Breast epithelium (tissue), 4 donors: Measurements from ENCODE around the gene ZNF664. TPM values are rescaled to one million over a fixed set of nuclear protein-coding genes. Genes with fewer than 3 reads are reported as not detected.
A peak's percentile ranks its signal among the peaks of the same experiment; 100 is the strongest.

Source experiments
- DNase-seq, 2 donors: peaks; one replicate each; pipeline ENCODE4 v3.0.0-alpha.2; 2019; ENCODE audit warnings: low spot score in 2 of 2
- H3K27ac ChIP-seq, 2 donors: fragments of 200-600 bp; sonication (generic) in 1 of 2; one replicate each; pipeline ENCODE4 v1.5.1; 2016 to 2019; ENCODE audit warnings: mild to moderate bottlenecking in 1 of 2
- H3K27me3 ChIP-seq, 2 donors: fragments of 200-600 bp; sonication (generic) in 1 of 2; one replicate each; pipeline versions ENCODE4 v1.5.1 to v1.6.0; 2017 to 2019; ENCODE audit warnings: control low read depth in 1 of 2, mild to moderate bottlenecking in 1 of 2
- H3K36me3 ChIP-seq: fragments of 200-600 bp; one replicate; pipeline ENCODE4 v1.5.1; 2019
- H3K4me1 ChIP-seq, 2 donors: fragments of 200-600 bp; sonication (generic); one replicate each; pipeline ENCODE4 v1.5.1; 2016 to 2019; ENCODE audit warnings: control low read depth in 1 of 2
- H3K4me3 ChIP-seq, 3 donors: fragments of 200-600 bp; sonication (generic); 1 replicate in 2 of 3; 2 replicates in 1 of 3; pipeline ENCODE4 v1.5.1; 2016 to 2019; ENCODE audit warnings: mild to moderate bottlenecking in 3 of 3, moderate library complexity in 2 of 3
- H3K9me3 ChIP-seq, 2 donors: fragments of 200-600 bp; sonication (generic) in 1 of 2; one replicate each; pipeline ENCODE4 v1.5.1; 2016 to 2019; ENCODE audit warnings: control low read depth in 1 of 2
- CTCF ChIP-seq, 3 donors: fragments of 450-650 bp; IDR thresholded peaks; one replicate each; pipeline ENCODE4 v1.5.1; 2016 to 2017; ENCODE audit warnings: antibody characterized with exemption in 3 of 3, mild to moderate bottlenecking in 3 of 3, moderate library complexity in 3 of 3
- POLR2A ChIP-seq: fragments of 450-650 bp; IDR thresholded peaks from one replicate; pipeline ENCODE4 v1.6.1; 2016; ENCODE audit warnings: antibody characterized with exemption, mild to moderate bottlenecking, moderate library complexity
- POLR2AphosphoS5 ChIP-seq, 3 donors: sonication (generic); formaldehyde crosslinking; IDR thresholded peaks; one replicate each; pipeline ENCODE4 v1.6.1; 2017; ENCODE audit warnings: antibody characterized with exemption in 3 of 3
- intact Hi-C: fragments of 100-400 bp; cut with DNase I; formaldehyde crosslinking; loops from one replicate; pipeline ENCODE4 v1.15.1; 2023; ENCODE audit warnings: low total_unique reads
- total RNA-seq, 3 donors: library from RNA; depleted of rRNA; stranded (reverse); fragments of >200 nt; gene quantifications; one replicate each; pipeline ENCODE4 v1.1.0, GENCODE V29; 2016

Gene ZNF664
- total RNA-seq, 3 donors from 2014 or later = 78.3 to 113 (median 97.8) TPM

- H3K27me3 ChIP-seq = no peaks in the 10 kb centered on the region
- DNase-seq = no peak
- H3K4me3 ChIP-seq = no peak overlapping the region
- TF ChIP-seq POLR2A (no peak), POLR2AphosphoS5 (IDR thresholded peaks at IDR 0.05) (no peak), CTCF (IDR thresholded peaks at IDR 0.05) (no peak)
- H3K27ac ChIP-seq = no peak overlapping the region
- no peaks in the 10 kb centered on the region for H3K36me3 ChIP-seq
- intact Hi-C loops = no loop called here
- H3K4me1 ChIP-seq = no peaks in the 10 kb centered on the region
- H3K9me3 ChIP-seq = peaks cover 8 to 26% of the 10 kb centered on the region in 2 donors
Measured at GRCh38 chr12:124049451-124050094, 76.6 kb downstream of the ZNF664 start.

DNA sequence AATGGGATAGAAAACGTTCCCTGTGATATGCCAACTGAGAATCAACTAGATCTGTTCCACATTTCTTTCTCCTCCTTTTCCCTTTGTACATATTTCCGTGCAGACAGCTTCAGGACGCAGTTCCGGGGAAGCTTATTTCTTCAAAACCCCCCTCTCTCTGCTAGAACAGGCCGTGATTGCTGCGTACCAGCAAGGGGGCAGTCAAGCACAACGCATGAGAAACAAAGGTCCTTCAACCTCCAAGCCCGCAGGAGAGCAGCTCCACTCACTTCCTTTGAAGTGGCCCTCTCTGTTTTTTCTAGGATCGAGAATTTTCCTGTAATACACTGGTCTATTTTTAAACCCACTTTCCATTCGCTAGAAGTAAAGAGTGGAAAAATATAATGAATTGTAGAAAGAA, 80.8 kb downstream of the ZNF664 start:
- DNase-seq = no peak
- Histone ChIP-seq H3K27ac (no peak overlapping the region), H3K9me3 (peaks cover 0 to 5% of the 10 kb centered on the region in 2 donors), H3K4me1 (no peaks in the 10 kb centered on the region), H3K36me3 (no peaks in the 10 kb centered on the region), H3K4me3 (no peak overlapping the region), H3K27me3 (no peaks in the 10 kb centered on the region)
- TF ChIP-seq CTCF (IDR thresholded peaks at IDR 0.05) = peak in 2 of 3 donors; percentile 55 to 64
- peak in 1 of 3 donors; percentile 28 for TF ChIP-seq POLR2AphosphoS5 (IDR thresholded peaks at IDR 0.05)
- TF ChIP-seq POLR2A = no peak
- intact Hi-C loops = no loop called here

DNA sequence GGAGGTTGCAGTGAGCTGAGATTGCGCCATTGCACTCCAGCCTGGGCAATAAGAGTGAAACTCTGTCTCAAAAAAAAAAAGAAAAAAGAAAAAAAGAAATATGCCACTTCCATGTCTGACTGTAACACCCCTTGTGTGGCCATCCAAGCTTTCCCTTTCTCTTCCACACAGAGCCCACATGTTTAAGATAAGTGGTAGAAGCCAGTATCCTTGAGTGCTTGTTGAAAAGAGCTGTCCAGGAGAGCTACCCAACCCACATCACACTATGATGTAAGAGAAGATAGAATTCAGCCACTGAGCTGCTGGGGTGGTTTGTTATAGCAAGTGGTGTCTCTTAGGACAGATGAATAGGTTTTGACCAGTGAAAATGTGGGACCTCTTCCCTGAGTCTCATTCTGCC, 82.1 kb downstream of the ZNF664 start:
- no peak for DNase-seq
- no peaks in the 10 kb centered on the region for H3K36me3 ChIP-seq
- H3K27ac ChIP-seq = no peak overlapping the region
- no peaks in the 10 kb centered on the region for H3K9me3 ChIP-seq
- intact Hi-C loops = no loop called here
- TF ChIP-seq CTCF (IDR thresholded peaks at IDR 0.05) = no peak
- H3K27me3 ChIP-seq = no peaks in the 10 kb centered on the region
- H3K4me1 ChIP-seq = no peaks in the 10 kb centered on the region
- no peak overlapping the region for H3K4me3 ChIP-seq

- H3K36me3 ChIP-seq = no peaks in the 10 kb centered on the region
- no peak overlapping the region for H3K27ac ChIP-seq
- no peak for DNase-seq
- H3K4me1 ChIP-seq = no peaks in the 10 kb centered on the region
- intact Hi-C loops = no loop called here
- no peaks in the 10 kb centered on the region for H3K9me3 ChIP-seq
- no peak for TF ChIP-seq POLR2A
- TF ChIP-seq CTCF (IDR thresholded peaks at IDR 0.05) = no peak
- TF ChIP-seq POLR2AphosphoS5 (IDR thresholded peaks at IDR 0.05) = no peak
- H3K4me3 ChIP-seq = no peak overlapping the region
- no peaks in the 10 kb centered on the region for H3K27me3 ChIP-seq
Measured at GRCh38 chr12:124057691-124058090, 84.7 kb downstream of the ZNF664 start.

GRCh38 chr12:124059752-124060151, 86.7 kb downstream of the ZNF664 start:
- Histone ChIP-seq H3K4me3 (no peak overlapping the region), H3K36me3 (no peaks in the 10 kb centered on the region), H3K27me3 (no peaks in the 10 kb centered on the region), H3K4me1 (no peaks in the 10 kb centered on the region), H3K27ac (no peak overlapping the region), H3K9me3 (no peaks in the 10 kb centered on the region)
- intact Hi-C loops = no loop called here
- TF ChIP-seq POLR2A (no peak), POLR2AphosphoS5 (IDR thresholded peaks at IDR 0.05) (no peak)
- DNase-seq = no peak

Other genes with a start within 250 kb of the ZNF664 start
- gene DNAH10, start 210.9 kb upstream of the ZNF664 start, total RNA-seq = under 1 TPM; under 0.01 to 0.44 (median 0.33) TPM
- 10 to 100 TPM; 17.4 to 40.0 (median 24.6) TPM for gene CCDC92, start 384 bp upstream of the ZNF664 start, total RNA-seq